ENCODE results near the gene SYNE2.

The SYNE2 gene

GRCh38 chr14:63992858-63993257 lies 140.1 kb downstream of the SYNE2 start:
- no peak for DNase-seq (ENCODE audit: low read depth)
- TF ChIP-seq CTCF (IDR thresholded peaks at IDR 0.05; ENCODE audit: low read length, missing control alignments), result no peak
- H3K4me3 ChIP-seq (replicated peaks; ENCODE audit: low read depth, low read length), result no peak overlapping the region

- TF ChIP-seq CTCF (IDR thresholded peaks at IDR 0.05; ENCODE audit: low read length, missing control alignments), result peak; percentile 26
- DNase-seq (ENCODE audit: low read depth), result peak; percentile 13
- H3K4me3 ChIP-seq (replicated peaks; ENCODE audit: low read depth, low read length), result no peak overlapping the region
Observed at GRCh38 chr14:63993992-63994391, 141.2 kb downstream of the SYNE2 start.

GRCh38 chr14:63995285-63995684 lies 142.5 kb downstream of the SYNE2 start:
- no peak for DNase-seq (ENCODE audit: low read depth)
- no peak for TF ChIP-seq CTCF (IDR thresholded peaks at IDR 0.05; ENCODE audit: low read length, missing control alignments)
- no peak overlapping the region for H3K4me3 ChIP-seq (replicated peaks; ENCODE audit: low read depth, low read length)

GRCh38 chr14:63996016-63996415 lies 143.2 kb downstream of the SYNE2 start:
- no peak for DNase-seq (ENCODE audit: low read depth)
- no peak overlapping the region for H3K4me3 ChIP-seq (replicated peaks; ENCODE audit: low read depth, low read length)
- no peak for TF ChIP-seq CTCF (IDR thresholded peaks at IDR 0.05; ENCODE audit: low read length, missing control alignments)

- TF ChIP-seq CTCF (IDR thresholded peaks at IDR 0.05; ENCODE audit: low read length, missing control alignments), result no peak
- no peak overlapping the region for H3K4me3 ChIP-seq (replicated peaks; ENCODE audit: low read depth, low read length)
- peak; percentile 40 for DNase-seq (ENCODE audit: low read depth)
Observed at GRCh38 chr14:63996625-63997220, 143.9 kb downstream of the SYNE2 start.

- TF ChIP-seq CTCF (IDR thresholded peaks at IDR 0.05; ENCODE audit: low read length, missing control alignments), result no peak
- H3K4me3 ChIP-seq (replicated peaks; ENCODE audit: low read depth, low read length), result no peak overlapping the region
- no peak for DNase-seq (ENCODE audit: low read depth)
Observed at GRCh38 chr14:64000749-64001148, 147.9 kb downstream of the SYNE2 start.

- no peak overlapping the region for H3K4me3 ChIP-seq (replicated peaks; ENCODE audit: low read depth, low read length)
- TF ChIP-seq CTCF (IDR thresholded peaks at IDR 0.05; ENCODE audit: low read length, missing control alignments), result no peak
- DNase-seq (ENCODE audit: low read depth), result no peak
Observed at GRCh38 chr14:64005822-64006221, 153.0 kb downstream of the SYNE2 start.
